B cell (primary cell): ENCODE measurements around the gene NPM3. TPM values are rescaled to one million over a fixed set of nuclear protein-coding genes. Genes with fewer than 3 reads are reported as not detected.

ENCODE experiments used
- ATAC-seq: fragments of 200-7000 bp; cut with Tn5 transposase; one replicate; pipeline ENCODE4 v1.10.0; 2021; ENCODE audit warnings: low read depth, mild to moderate bottlenecking, moderate number of reproducible peaks, moderate library complexity
- CTCF ChIA-PET: fragments of 350-600 bp; sonication (Branson Sonifier 250); formaldehyde crosslinking; loops from one replicate; lab custom pipeline; 2021; ENCODE audit warnings: antibody characterized with exemption, inconsistent platforms; lab: Charles Lee
- POLR2A ChIA-PET: fragments of 350-600 bp; sonication (Branson Sonifier 250); formaldehyde crosslinking; loops from one replicate; lab custom pipeline; 2021; ENCODE audit warnings: antibody characterized with exemption; lab: Charles Lee
- DNase-seq: peaks from one replicate; pipeline ENCODE4 v3.0.0; 2013
- H2AFZ ChIP-seq: 2 replicates; pipeline ENCODE4 v1.6.1; 2012; ENCODE audit warnings: mild to moderate bottlenecking, low read depth, low read length; ENCODE audit not compliant: insufficient read depth, poor library complexity, severe bottlenecking
- H3K27ac ChIP-seq, 2 donors: 1 replicate in 1 of 2; 2 replicates in 1 of 2; pipeline ENCODE4 v1.5.1; 2012 to 2013; ENCODE audit warnings: low read length in 2 of 2, mild to moderate bottlenecking in 2 of 2, moderate library complexity in 1 of 2
- H3K27me3 ChIP-seq, 4 experiments: fragments of 200-600 bp in 1 of 4; sonication (generic) in 1 of 4; replicated peaks in 1 of 4; 1 replicate in 2 of 4; 2 replicates in 2 of 4; pipeline versions ENCODE4 v1.6.1 to v1.7.0; 2013 to 2016; ENCODE audit warnings: low read length in 3 of 4, mild to moderate bottlenecking in 2 of 4, mixed read lengths in 1 of 4, moderate library complexity in 1 of 4; ENCODE audit not compliant: insufficient read depth in 4 of 4, control insufficient read depth in 3 of 4; ENCODE audit errors: control extremely low read depth in 1 of 4
- H3K36me3 ChIP-seq, 2 experiments: replicated peaks in 1 of 2; 1 replicate in 1 of 2; 2 replicates in 1 of 2; pipeline versions ENCODE4 v1.6.1 to v1.7.1; 2013; ENCODE audit warnings: low read length in 1 of 2; ENCODE audit not compliant: insufficient read depth in 2 of 2, control insufficient read depth in 1 of 2; ENCODE audit errors: control extremely low read depth in 1 of 2, extremely low read depth in 1 of 2
- H3K4me1 ChIP-seq, 2 donors: fragments of 200-600 bp in 1 of 2; sonication (generic) in 1 of 2; 1 replicate in 1 of 2; 2 replicates in 1 of 2; pipeline versions ENCODE4 v1.5.1 to v1.6.1; 2013 to 2017; ENCODE audit warnings: low read length in 2 of 2; ENCODE audit not compliant: control insufficient read depth in 2 of 2, insufficient read depth in 2 of 2
- H3K4me2 ChIP-seq: replicated peaks from 2 replicates; pipeline ENCODE3; 2012; ENCODE audit warnings: mild to moderate bottlenecking, low read depth, low read length; ENCODE audit not compliant: poor library complexity, severe bottlenecking
- H3K4me3 ChIP-seq, 5 experiments: fragments of 200-600 bp in 1 of 5; sonication (generic) in 1 of 5; 1 replicate in 3 of 5; 2 replicates in 2 of 5; pipeline versions ENCODE4 v1.5.1 to v1.7.0; 2011 to 2016; ENCODE audit warnings: low read length in 4 of 5, mild to moderate bottlenecking in 4 of 5, low read depth in 2 of 5, control low read depth in 1 of 5, moderate library complexity in 1 of 5; ENCODE audit not compliant: insufficient read depth in 1 of 5; ENCODE audit errors: control extremely low read depth in 1 of 5, extremely low read depth in 1 of 5
- H3K79me2 ChIP-seq: fragments of 200-600 bp; sonication (generic); one replicate; pipeline ENCODE4 v1.6.0; 2016; ENCODE audit warnings: low read length; ENCODE audit not compliant: control insufficient read depth, insufficient read depth
- H3K9ac ChIP-seq: fragments of 200-600 bp; sonication (generic); 2 replicates; pipeline ENCODE4 v1.6.1; 2017; ENCODE audit warnings: mild to moderate bottlenecking, low read length, moderate library complexity
- H3K9me3 ChIP-seq, 3 donors: one replicate each; pipeline versions ENCODE4 v1.6.1 to v1.7.1; 2013; ENCODE audit warnings: low read length in 2 of 3; ENCODE audit not compliant: control insufficient read depth in 2 of 3, insufficient read depth in 1 of 3; ENCODE audit errors: control extremely low read depth in 1 of 3
- H4K20me1 ChIP-seq: 2 replicates; pipeline ENCODE4 v1.6.0; 2012; ENCODE audit warnings: mild to moderate bottlenecking, low read length; ENCODE audit not compliant: insufficient read depth, control insufficient read depth, poor library complexity, severe bottlenecking
- H3K27ac Mint-ChIP-seq: one replicate; pipeline ENCODE4 v1.8.0; 2021; ENCODE audit warnings: mixed read lengths
- H3K27me3 Mint-ChIP-seq: one replicate; pipeline ENCODE4 v1.8.0; 2021; ENCODE audit warnings: mixed read lengths
- H3K4me1 Mint-ChIP-seq: one replicate; pipeline ENCODE4 v1.8.0; 2021; ENCODE audit warnings: mixed read lengths
- H3K4me3 Mint-ChIP-seq: one replicate; pipeline ENCODE4 v1.8.0; 2021; ENCODE audit warnings: mixed read lengths
- H3K9me3 Mint-ChIP-seq: one replicate; pipeline ENCODE4 v1.8.0; 2022; ENCODE audit warnings: mixed read lengths; ENCODE audit not compliant: insufficient read depth
- EZH2 ChIP-seq: IDR thresholded peaks from 2 replicates; pipeline ENCODE4 v1.6.1; 2012; ENCODE audit warnings: borderline replicate concordance, low read depth, mild to moderate bottlenecking, moderate library complexity, low read length; ENCODE audit not compliant: insufficient read depth, poor library complexity, severe bottlenecking
- WGBS: methylation state at CpG from one replicate; pipeline ENCODE4 v1.1.5; 2013; ENCODE audit warnings: missing lambda C conversion rate; ENCODE audit not compliant: insufficient coverage; 5-methylcytosine and 5-hydroxymethylcytosine counted together
- intact Hi-C: fragments of 100-400 bp; cut with micrococcal nuclease; formaldehyde crosslinking; loops from one replicate; pipeline ENCODE4 v1.10.0; 2022
- polyA plus RNA-seq: library from polyadenylated mRNA; depleted of rRNA; stranded (reverse); fragments of >200 nt; gene quantifications from 2 replicates; pipeline ENCODE4 v1.2.3, GENCODE V29; 2012
- total RNA-seq, 2 donors: library from RNA; stranded (reverse); fragments of 120-200 nt in 1 of 2; gene quantifications; 1 replicate in 1 of 2; 2 replicates in 1 of 2; pipeline versions ENCODE4 v1.2.3 to v1.2.4, GENCODE V29; 2013 to 2022
- TF ChIP-seq, protein P1 (sequence below): fragments of 200-600 bp; IDR thresholded peaks from one replicate; pipeline ENCODE4 v1.8.0; 2022; ENCODE audit warnings: antibody characterized with exemption, mild to moderate bottlenecking

NPM3 gene
- total and polyA plus RNA-seq, 2 donors (not counting 1 experiment from before 2014, with no cell fraction given) = 7.7 to 13.5 TPM

DNA sequence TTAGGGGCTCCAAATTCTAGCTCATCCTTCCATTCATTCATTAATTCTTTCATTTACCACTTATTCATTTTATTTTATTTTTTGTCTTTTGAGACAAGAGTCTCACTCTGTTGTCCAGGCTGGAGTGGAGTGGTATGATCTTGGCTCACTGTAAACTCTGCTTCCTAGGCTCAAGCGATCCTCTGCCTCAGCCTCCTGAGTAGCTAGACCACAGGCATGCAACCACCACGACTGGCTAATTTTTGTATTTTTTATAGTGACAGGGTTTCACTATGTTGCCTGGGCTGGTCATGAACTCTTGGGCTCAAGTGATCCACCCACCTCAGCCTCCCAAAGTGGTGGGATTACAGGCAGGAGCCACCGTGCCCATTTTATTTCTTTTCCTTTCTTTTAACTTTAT lies 39.0 kb downstream of the NPM3 start:
- intact Hi-C loops = no loop called here
- Histone ChIP-seq H3K4me3 (no peak overlapping the region), H3K79me2 (no peaks in the 10 kb centered on the region), H4K20me1 (no peaks in the 10 kb centered on the region), H3K27me3 (peaks cover 0 to 22% (median under 1%) of the 10 kb centered on the region in 4 experiments), H2AFZ (no peak overlapping the region), H3K9ac (no peak overlapping the region), H3K36me3 (no peaks in the 10 kb centered on the region), H3K9me3 (peaks cover 0 to 3% (median 2%) of the 10 kb centered on the region in 3 donors), H3K4me1 (no peaks in the 10 kb centered on the region), H3K27ac (no peak overlapping the region), H3K4me2 (no peak overlapping the region)
- ATAC-seq (no peak), DNase-seq (no peak)
- Mint-ChIP-seq H3K4me3 (no peak overlapping the region), H3K27me3 (peaks cover 25% of the 10 kb centered on the region), H3K27ac (no peak overlapping the region), H3K4me1 (no peaks in the 10 kb centered on the region), H3K9me3 (no peaks in the 10 kb centered on the region)
- 100% methylated on average over 1 of the region's 3 CpGs for WGBS
- ChIA-PET POLR2A (no interaction called here), CTCF (no interaction called here)
- TF ChIP-seq, protein P1, sequence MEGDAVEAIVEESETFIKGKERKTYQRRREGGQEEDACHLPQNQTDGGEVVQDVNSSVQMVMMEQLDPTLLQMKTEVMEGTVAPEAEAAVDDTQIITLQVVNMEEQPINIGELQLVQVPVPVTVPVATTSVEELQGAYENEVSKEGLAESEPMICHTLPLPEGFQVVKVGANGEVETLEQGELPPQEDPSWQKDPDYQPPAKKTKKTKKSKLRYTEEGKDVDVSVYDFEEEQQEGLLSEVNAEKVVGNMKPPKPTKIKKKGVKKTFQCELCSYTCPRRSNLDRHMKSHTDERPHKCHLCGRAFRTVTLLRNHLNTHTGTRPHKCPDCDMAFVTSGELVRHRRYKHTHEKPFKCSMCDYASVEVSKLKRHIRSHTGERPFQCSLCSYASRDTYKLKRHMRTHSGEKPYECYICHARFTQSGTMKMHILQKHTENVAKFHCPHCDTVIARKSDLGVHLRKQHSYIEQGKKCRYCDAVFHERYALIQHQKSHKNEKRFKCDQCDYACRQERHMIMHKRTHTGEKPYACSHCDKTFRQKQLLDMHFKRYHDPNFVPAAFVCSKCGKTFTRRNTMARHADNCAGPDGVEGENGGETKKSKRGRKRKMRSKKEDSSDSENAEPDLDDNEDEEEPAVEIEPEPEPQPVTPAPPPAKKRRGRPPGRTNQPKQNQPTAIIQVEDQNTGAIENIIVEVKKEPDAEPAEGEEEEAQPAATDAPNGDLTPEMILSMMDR = no peak
- TF ChIP-seq EZH2 = no peak

DNA sequence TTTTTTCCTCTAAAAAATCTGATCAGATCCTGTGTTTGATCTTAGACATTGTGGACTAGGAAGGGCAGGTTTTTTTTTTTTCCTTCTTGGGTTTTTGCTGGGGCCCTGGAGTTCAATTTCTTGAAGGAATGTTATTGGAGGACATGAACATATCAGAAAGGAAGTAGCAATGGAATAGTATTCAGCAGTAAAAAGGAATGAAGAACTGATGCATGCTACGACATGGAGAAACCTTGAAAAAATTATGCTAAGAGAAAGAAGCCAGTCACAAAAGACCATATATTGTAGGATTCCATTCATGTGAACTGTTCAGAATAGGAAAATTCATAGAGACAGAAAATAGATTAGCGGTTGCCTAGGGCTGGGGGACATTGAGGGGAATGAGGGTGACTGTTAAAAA lies 41.3 kb downstream of the NPM3 start:
- H3K27ac Mint-ChIP-seq = no peak overlapping the region

More for the DNA sequence above, 41.3 kb downstream of the NPM3 start:
- POLR2A ChIA-PET = no interaction called here
- intact Hi-C loops = no loop called here
- Histone ChIP-seq H3K4me3 (no peak overlapping the region), H3K79me2 (no peaks in the 10 kb centered on the region), H3K27me3 (peaks cover 0 to 23% (median under 1%) of the 10 kb centered on the region in 4 experiments), H4K20me1 (no peaks in the 10 kb centered on the region), H3K36me3 (no peaks in the 10 kb centered on the region), H3K4me2 (no peak overlapping the region), H3K9ac (no peak overlapping the region), H3K4me1 (no peaks in the 10 kb centered on the region), H3K27ac (no peak overlapping the region), H2AFZ (no peak overlapping the region), H3K9me3 (peaks cover 0 to 3% (median 2%) of the 10 kb centered on the region in 3 donors)
- CTCF ChIA-PET = no interaction called here
- ATAC-seq = no peak
- TF ChIP-seq, protein P1 = no peak
- no peak for TF ChIP-seq EZH2
- no peaks in the 10 kb centered on the region for H3K9me3 Mint-ChIP-seq
- H3K4me1 Mint-ChIP-seq = no peaks in the 10 kb centered on the region
- DNase-seq = no peak
- peaks cover 25% of the 10 kb centered on the region for H3K27me3 Mint-ChIP-seq
- H3K4me3 Mint-ChIP-seq = no peak overlapping the region
- 100% methylated on average over 1 of the region's 2 CpGs for WGBS
